ENCODE results near the gene ERCC3. TPM values are rescaled to one million over a fixed set of nuclear protein-coding genes. Genes with fewer than 3 reads are reported as not detected.

The ERCC3 gene
- polyA plus RNA-seq, 1 experiment, result 48.5 TPM

GRCh38 chr2:127275356-127275755 lies 18.6 kb downstream of the ERCC3 start:
- Histone ChIP-seq H3K36me3 (ENCODE audit: control insufficient read depth, insufficient read depth, low read length) (peaks cover 37% of the 10 kb centered on the region), H3K4me3 (ENCODE audit: low read depth, low read length) (no peak overlapping the region), H3K27me3 (ENCODE audit: control insufficient read depth, insufficient read depth, low read length) (no peaks in the 10 kb centered on the region)
- POLR2A ChIA-PET, result no interaction called here
- no peak for TF ChIP-seq CTCF (IDR thresholded peaks at IDR 0.05; ENCODE audit: insufficient read depth, low read depth, low read length)
- CTCF ChIA-PET, result no interaction called here
- no peak for DNase-seq (ENCODE audit: low read depth)

- Histone ChIP-seq H3K36me3 (ENCODE audit: control insufficient read depth, insufficient read depth, low read length) (peaks cover 29% of the 10 kb centered on the region), H3K4me3 (ENCODE audit: low read depth, low read length) (no peak overlapping the region), H3K27me3 (ENCODE audit: control insufficient read depth, insufficient read depth, low read length) (no peaks in the 10 kb centered on the region)
- CTCF ChIA-PET, result interaction anchor here (0.9 to 1.4 kb wide), 3 partner anchors 12 to 74 kb away, joined by 3 to 5 read pairs (median 3); no protein-coding TSS in a partner anchor
- POLR2A ChIA-PET, result no interaction called here
- no peak for TF ChIP-seq CTCF (IDR thresholded peaks at IDR 0.05; ENCODE audit: insufficient read depth, low read depth, low read length)
- DNase-seq (ENCODE audit: low read depth), result no peak
Observed at GRCh38 chr2:127270663-127271062, 23.3 kb downstream of the ERCC3 start.

- ChIA-PET CTCF (no interaction called here), POLR2A (no interaction called here)
- DNase-seq (ENCODE audit: low read depth), result no peak
- Histone ChIP-seq H3K36me3 (ENCODE audit: control insufficient read depth, insufficient read depth, low read length) (peaks cover 20% of the 10 kb centered on the region), H3K27me3 (ENCODE audit: control insufficient read depth, insufficient read depth, low read length) (no peaks in the 10 kb centered on the region), H3K4me3 (ENCODE audit: low read depth, low read length) (no peak overlapping the region)
- no peak for TF ChIP-seq CTCF (IDR thresholded peaks at IDR 0.05; ENCODE audit: insufficient read depth, low read depth, low read length)
Observed at GRCh38 chr2:127261804-127262406, 32.0 kb downstream of the ERCC3 start.

- POLR2A ChIA-PET, result no interaction called here
Observed at GRCh38 chr2:127259355-127259754, 34.6 kb downstream of the ERCC3 start.

DNA sequence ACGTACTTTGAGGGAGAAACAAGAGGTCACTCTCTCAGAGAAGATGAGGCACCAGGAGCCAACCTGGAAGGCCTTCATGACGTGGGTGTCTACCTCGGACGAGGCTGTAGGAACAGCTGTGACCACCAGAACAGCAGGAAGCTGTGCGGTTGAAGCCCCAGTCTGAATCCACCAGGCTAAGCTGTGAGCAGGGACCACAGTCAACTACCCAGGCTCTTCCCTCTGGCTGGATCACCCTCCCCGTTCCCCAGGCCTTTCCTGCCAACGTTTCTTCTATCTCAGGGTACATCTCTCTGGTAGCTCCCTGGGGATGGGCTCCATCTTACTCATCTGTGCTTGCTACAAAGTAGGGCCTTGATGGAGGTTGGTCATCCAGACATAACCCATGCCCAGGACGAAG lies 37.1 kb downstream of the ERCC3 start:
- CTCF ChIA-PET, result no interaction called here
- POLR2A ChIA-PET, result no interaction called here
- no peak for DNase-seq (ENCODE audit: low read depth)
- H3K36me3 ChIP-seq (ENCODE audit: control insufficient read depth, insufficient read depth, low read length), result peaks cover 24% of the 10 kb centered on the region
- TF ChIP-seq CTCF (IDR thresholded peaks at IDR 0.05; ENCODE audit: insufficient read depth, low read depth, low read length), result no peak
- H3K27me3 ChIP-seq (ENCODE audit: control insufficient read depth, insufficient read depth, low read length), result no peaks in the 10 kb centered on the region
- H3K4me3 ChIP-seq (ENCODE audit: low read depth, low read length), result no peak overlapping the region

More at GRCh38 chr2:127259355-127259754, 34.6 kb downstream of the ERCC3 start:
- Histone ChIP-seq H3K4me3 (ENCODE audit: low read depth, low read length) (no peak overlapping the region), H3K27me3 (ENCODE audit: control insufficient read depth, insufficient read depth, low read length) (no peaks in the 10 kb centered on the region), H3K36me3 (ENCODE audit: control insufficient read depth, insufficient read depth, low read length) (peaks cover 24% of the 10 kb centered on the region)
- no peak for TF ChIP-seq CTCF (IDR thresholded peaks at IDR 0.05; ENCODE audit: insufficient read depth, low read depth, low read length)
- no peak for DNase-seq (ENCODE audit: low read depth)
- CTCF ChIA-PET, result interaction anchor here (1.2 kb wide), 1 partner anchor 11 kb away, joined by 3 read pairs; no protein-coding TSS in a partner anchor
